Hypothalamus (tissue), 51 donors: ENCODE measurements around the gene RFC5.
A peak's percentile ranks its signal among the peaks of the same experiment; 100 is the strongest.

Experiments
- DNase-seq, 51 donors: peaks; one replicate each; lab custom pipeline; 2025; lab: John Stamatoyannopoulos, UW

RFC5 gene

GRCh38 chr12:118046430-118046829 is 29.9 kb downstream of the RFC5 start:
- no peak for DNase-seq

- DNase-seq: no peak
Observed at GRCh38 chr12:118050972-118051910, 34.7 kb downstream of the RFC5 start.

- peak in 35 of 51 donors; percentile 7 to 79 (median 40) for DNase-seq
Observed at GRCh38 chr12:118052324-118053070, 36.0 kb downstream of the RFC5 start.

DNA sequence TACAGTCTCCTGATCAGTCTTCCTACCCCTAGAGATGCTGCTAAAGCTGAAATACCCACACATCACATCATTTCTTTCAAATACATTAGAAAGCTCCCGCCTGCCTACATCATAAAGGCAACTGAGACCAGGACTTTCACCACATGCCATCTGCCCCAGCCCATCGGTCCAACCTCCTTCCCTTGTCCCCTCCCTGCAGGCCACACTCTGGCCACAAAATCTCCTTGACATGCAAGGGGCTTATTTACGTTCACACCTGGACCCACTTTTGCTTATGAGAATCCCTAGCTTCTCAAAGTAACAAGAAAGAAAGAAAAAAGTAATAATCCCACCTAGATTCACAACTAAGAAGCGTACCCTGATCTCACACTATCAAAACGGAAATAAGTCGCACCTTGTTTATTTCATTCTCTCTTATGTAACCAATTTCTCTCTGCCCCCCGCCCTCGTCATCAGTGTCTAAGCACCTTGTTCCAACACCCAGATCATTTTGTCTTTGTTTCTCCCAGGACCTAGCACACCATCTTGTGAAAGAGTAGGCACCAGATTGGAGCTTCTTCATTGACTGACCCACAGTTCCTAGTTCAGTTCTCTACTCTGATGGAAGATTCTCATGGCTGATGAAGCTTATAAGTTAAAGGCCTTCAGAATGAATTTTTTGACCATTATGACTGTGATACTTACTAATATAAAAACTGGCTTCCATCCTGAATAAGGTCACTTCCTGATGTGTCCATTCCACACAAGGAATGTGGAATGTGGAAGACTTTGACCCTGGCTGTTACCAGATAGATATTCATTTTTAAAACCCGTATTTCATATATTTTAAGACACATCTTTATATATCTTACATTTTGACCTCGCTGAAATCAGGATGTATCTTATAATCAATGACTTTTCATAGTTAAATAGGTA is 36.8 kb downstream of the RFC5 start:
- DNase-seq: no peak

DNA sequence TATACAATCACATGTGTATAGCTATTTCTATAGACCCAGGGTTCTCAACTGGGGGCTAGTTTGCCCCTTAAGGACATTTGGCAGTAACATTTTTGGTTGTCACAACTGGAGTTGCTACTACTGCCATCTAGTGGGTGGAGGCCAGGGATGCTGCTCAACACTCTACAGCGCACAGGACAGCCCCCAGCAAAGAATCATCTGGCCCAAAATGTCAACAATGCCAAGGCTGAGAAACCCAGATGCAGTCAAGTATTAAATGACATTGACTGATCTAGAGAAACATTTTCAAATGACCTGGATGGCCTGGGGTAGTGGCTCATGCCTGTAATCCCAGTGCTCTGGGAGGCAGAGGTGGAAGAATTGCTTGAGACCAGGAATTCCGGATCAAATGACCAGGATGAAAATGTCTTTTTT is 38.6 kb downstream of the RFC5 start:
- peak in 9 of 51 donors; percentile 3 to 25 (median 6) for DNase-seq

DNA sequence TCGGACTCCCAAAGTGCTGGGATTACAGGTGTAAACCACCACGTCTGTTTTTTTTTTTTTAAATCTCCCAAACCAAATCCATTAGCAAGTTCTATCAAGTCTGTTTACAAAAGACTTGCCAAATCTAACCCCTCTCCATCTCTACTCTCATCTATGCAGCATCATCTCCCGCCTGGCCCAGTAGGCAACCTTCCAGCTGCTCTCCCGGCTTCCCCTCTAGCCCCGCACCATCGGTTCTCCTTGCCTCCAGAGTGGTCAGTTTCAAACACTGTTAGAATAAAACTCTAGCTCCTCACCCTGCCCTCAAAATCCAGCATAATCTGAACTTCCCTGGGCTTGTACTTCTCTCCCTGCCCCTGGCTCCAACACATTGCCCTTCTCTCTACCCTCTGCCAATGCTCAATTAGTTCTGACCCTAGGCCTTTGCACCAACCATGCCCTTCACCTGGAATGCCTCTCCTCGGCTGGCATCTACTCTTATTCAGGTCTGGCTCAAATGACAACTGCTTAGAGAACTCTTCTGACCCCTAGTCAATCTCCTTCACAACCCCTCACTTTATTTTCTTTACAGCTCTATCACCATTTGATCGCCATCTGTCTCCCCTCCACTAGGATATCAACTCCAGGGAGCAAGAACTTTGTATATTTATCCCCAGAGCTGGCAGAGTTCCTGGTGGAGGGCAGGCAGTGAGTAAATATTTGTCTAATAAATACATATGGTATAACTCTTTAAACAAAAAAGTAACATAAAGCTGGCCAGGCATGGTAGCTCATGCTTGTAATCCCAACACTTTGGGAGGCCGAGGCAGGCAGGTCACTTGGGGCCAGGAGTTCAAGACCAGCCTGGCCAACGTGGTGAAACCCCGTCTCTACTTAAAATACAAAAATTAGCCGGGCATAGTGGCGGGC is 39.6 kb downstream of the RFC5 start:
- DNase-seq: no peak

DNA sequence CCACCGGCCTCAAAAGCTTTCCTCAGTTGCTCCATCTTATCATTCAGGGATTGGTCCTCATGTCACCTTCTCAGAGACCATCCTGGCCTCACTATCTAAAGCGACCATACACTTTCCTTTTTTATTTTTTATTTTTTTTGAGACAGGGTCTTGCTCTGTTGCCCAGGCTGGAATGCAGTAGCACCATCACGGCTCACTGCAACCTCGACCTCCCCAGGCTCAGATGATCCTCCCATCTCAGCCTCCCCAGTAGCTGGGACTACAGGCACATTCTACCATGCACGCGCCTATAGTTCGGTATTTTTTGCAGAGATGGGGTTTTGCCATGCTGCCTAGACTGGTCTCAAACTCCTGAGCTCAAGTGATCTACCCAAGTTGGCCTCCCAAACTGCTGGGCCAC is 41.7 kb downstream of the RFC5 start:
- no peak for DNase-seq

- DNase-seq: no peak
Observed at GRCh38 chr12:118058881-118059280, 42.4 kb downstream of the RFC5 start.

GRCh38 chr12:118059341-118060191 is 43.1 kb downstream of the RFC5 start:
- peak in 3 of 51 donors; percentile 45 to 71 (median 49) for DNase-seq

GRCh38 chr12:118060301-118061010 is 44.0 kb downstream of the RFC5 start:
- peak in 42 of 51 donors; percentile 6 to 78 (median 48) for DNase-seq

GRCh38 chr12:118061011-118061872 is 44.7 kb downstream of the RFC5 start, which contains the start of gene WSB2:
WSB2 (minus strand) TSS chr12:118061179; CDS start chr12:118061048, 131 bp downstream.
- DNase-seq: peak; percentile 12 to 88 (median 69)

DNA sequence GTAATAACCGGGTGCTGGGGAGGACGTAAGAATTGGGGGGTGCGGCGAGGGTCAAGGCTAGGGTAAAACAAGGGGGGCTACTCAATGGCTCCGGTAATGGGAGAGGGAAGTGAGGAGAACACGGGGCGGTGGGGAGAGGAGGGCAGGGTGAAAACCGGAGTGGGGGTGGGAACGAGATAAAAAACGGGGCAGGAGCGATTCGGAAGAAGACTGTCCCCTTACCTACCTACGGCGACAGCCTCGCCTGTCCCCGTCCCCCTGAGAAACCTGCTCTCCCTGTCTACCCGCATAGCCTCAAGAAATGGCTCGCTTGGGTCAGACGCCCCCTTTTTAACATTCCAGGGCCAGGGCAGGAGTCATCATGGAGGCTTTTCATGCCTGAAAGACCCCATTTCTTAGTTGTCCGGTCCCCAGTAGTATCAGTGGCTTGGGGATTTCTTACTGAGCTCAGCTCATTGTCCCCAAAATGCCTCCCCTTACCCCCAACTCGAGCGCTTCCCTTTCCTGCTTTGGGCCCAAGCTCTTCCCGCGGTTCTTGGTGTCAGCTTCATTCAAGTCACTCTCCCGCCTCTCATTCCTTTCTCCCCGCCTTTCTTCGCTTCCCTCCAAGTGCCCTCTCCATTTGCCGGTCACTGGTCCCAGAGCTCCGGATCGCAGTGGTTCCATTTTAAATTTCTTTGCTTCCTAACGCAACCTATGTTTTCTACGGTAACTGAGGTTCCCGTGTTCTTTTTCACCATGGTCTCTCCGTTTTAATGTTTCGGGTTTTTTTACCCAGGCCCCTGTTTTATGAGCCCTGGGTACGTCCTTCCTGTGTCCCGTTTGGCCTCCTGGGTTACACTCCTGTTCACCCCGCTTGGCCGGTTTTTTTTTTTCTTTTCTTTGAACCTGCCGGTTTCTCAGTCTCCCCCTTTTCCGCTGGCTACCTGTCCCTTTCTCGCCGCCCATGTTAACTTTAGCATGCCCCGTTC is 45.7 kb downstream of the RFC5 start:
- peak in 37 of 51 donors; percentile 2 to 68 (median 29) for DNase-seq

DNA sequence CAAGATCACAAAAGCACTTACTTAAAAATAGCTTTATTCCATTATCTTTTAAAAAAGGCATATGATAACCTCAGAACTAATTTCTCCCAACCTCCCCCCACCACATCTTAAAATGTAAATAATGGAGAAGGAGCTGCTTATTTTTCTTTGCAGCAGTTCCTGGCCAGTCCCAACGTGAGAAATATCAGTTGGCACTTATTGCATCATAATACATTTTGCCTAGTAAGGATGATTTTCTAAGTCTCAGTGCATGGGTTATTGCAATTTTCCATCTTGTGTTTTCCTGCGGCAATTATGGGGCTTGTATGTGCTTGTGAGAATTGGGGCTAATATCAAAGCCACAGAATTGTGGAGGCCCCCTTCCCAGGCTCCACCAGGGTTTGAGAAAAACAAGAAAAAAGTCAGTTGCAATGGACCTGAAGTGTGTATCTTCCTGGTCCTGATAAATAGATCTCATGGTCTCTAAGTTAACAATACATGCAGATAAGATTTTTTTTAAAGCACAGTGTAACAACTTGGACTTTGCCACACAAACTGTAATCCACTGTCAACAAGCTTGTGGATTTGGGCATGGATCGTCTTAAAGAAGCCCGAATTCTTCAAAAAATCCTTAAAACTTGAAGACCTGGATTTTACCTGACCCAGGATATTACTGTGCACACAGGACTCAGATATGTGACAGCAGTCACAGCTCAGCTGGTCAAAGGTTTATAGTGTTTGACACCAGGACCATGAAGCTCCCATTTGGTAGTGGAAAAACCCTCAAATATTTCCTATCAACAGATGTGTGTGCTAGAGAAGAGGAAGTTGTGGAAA is 47.3 kb downstream of the RFC5 start:
- no peak for DNase-seq

GRCh38 chr12:118064608-118065007 is 48.1 kb downstream of the RFC5 start:
- DNase-seq: no peak

- no peak for DNase-seq
Observed at GRCh38 chr12:118065380-118065779, 48.9 kb downstream of the RFC5 start.
